SW 1271 (cell line): ENCODE results near the gene TMOD1.
"Not testable (repeated sequence)": the region's sequence is repeated elsewhere in the genome, so short reads cannot be mapped to it uniquely, and the experiment has no call there.

Experiments
- DNase-seq, 2 experiments: peaks; one replicate each; lab custom pipeline; 2025; lab: John Stamatoyannopoulos, UW

The TMOD1 gene

DNA sequence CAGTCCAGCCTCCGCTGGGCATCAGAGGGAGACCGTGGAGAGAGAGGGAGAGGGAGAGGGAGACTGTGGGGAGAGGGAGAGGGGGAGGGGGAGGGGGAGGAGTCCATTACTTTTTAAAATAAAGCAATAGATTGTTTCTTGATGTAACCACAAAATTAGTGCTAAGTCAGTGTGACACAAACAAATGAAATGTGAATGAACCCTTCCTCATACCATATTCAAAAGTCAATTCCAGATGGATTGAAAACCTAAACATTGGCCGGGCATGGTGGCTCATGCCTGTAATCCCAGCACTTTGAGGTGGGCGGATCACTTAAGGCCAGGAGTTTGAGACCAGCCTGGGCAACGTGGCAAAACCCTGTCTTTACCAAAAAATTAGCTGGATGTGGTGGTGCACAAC is 2.6 kb upstream of the TMOD1 start:
- not testable (repeated sequence) for DNase-seq

DNA sequence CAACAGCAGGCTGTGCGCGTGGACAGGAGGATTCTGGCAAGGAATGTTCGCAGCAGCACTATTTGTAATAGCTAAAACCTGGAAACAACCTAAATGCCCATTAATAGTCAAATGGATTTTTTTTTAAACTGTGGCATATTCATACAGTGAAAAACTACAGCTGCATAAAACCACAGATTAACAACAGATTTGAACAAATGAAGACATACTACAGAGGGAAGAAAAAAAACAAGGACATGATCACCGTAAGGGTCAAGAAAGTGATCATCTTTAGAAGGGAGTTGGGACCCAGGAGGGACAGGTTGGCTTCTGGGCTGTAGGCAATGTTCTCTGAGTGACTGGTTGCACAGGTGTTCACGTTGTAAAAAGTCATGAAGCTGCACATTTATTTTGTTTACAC is 1.2 kb upstream of the TMOD1 start:
- DNase-seq: no peak

DNA sequence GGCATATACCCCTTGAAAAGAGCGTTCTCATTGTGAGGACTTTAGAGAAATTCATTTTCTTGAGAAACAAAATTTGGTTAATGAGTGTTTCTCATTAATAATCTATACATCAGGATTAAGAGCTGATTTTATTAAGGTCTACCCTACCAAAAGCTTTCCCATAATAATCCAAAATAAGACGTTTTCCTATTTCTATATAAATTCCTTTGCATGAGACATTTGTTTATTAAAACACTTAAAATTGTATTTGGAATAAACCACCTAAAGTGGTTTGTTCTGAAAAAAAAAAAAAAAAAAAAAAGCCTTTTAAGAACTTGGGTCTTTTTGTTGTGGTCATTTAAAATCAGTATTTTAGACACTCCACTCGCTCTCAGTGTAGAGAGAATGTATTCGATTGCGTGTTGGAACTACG is 695 bp upstream of the TMOD1 start:
- DNase-seq: no peak

DNA sequence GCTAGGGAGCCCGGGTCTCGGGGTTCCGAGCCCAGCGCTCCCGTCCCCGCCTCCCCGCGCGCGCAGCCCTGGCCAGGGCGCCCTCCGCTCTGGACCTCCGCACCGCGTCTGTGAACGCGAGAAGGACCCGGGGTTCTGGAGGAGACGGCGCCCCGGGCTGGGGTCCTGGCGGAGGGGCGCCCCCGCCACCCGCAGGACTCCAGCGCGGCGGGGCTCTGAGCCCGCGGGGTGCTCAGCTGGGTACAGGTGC is 431 bp downstream of the TMOD1 start:
- no peak for DNase-seq

GRCh38 chr9:97502222-97502983 is 937 bp downstream of the TMOD1 start:
- DNase-seq: no peak

DNA sequence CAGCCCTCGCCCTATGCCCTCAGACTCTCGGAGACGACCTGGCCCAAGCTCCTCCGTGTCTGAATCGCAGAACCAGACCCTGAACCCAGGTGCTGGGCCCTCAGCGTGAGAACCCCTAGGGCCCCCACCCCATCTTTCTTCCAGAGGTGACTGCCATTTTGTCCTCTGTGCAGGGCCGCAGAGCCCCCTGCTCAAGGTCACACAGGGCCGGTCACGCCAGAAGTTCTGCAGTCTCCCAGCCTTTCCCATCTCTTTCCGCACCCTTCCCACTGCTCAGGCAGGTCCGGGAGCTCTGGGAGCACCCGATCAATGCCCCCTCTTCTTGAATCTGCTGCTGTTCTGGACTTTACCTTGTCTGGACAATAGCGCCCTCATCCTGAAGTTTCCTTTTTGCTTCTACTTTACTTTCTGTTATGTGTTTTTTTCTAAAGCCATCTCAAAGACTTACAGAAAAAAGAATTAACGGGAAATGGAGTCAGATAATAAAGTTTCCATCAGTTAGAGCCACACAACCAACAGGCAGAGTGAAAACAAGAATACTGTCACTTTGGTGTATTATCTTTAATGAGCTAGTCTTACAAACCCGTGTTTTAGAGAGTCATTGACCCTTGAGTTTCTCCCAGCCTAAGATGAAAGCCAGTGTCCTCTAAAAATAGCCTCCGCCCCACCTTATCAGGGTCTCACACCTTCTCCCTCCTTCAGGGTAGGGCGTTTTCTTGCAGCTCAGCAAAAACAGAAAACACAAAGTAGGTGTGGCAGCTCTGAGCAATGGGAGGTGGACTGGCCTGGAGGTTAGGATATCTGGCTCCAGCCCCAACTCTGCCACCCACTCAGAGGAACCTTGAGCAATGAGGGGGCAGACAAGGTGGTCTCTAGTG is 1.8 kb downstream of the TMOD1 start:
- DNase-seq: no peak

DNA sequence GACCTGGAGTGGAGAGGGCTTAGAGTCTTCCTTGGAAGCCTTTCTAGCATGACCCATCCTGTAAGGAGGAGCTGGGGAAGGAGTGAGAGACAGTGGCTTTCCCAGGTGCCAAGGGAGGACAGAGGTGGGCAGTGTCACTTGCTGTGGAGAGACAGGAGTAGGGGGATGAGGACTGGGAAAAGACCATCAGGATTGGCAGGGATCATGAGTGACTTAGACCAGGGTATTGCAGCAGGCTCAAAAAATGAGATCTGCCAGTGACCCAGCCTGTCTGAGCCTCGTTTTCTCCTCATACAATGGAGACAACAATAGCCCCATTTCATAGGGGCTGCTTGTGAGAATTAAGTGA is 2.4 kb downstream of the TMOD1 start:
- no peak for DNase-seq

DNA sequence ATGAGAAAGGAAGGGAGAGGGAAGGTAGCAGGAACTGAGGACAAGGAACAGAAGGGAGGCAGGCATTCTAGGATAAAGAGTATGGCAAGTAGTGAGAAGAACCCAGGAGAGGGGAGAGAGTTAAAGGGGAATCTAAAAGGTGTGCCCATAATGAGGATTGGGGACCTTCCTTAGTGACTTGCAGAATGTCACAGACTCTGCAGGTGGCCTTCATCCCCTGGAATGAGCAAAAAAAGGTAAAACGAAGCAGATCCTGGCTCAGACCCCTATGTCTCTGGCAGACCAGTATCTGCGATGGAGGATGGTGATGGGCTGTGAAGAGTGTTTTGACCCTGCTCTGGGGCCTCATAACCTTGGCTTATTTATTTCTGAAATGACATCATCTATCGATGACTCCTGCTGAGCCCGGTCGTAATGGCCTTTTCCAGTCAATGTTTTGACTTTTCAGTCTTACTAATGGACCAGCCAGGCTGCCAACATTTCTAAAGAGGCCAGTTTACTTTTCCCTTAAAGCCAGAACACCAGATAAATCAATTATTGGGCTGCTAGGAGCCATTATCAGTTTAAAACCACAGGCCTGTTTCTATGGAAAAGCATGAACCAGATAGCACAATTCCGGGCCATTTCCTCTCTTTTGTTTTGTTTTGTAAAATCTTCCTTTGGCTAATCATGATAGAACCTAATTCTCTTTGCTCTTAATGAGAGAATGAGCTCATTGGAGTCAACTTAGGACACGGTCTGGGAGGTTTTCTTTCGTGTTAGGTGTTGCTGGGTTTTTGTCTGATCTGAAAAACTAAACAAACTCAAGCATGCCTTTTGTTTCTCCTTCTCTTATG is 3.1 kb downstream of the TMOD1 start:
- DNase-seq: no peak

GRCh38 chr9:97505845-97506244 is 4.4 kb downstream of the TMOD1 start:
- DNase-seq: no peak

- no peak for DNase-seq
Observed at GRCh38 chr9:97506306-97506705, 4.8 kb downstream of the TMOD1 start.

DNA sequence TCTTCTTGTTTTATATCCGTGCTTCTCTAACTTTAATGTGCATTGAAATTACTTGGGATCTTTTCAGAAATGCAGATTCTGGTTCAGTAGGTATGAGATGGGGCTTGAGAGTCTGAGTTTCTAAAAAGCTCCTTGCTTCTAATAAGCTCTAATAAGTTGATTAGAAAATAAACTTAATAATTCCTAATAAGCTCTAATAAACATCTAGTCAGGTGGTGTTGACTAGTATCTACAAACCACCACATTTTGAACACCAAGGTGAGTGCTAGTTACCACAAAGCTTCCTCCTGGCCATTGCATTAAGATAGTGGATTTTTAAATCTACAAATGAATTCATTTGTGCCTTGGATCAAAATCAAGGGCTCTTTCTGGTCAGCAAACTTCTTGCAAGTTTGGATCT is 5.3 kb downstream of the TMOD1 start:
- DNase-seq: no peak

- DNase-seq: no peak
Observed at GRCh38 chr9:97507428-97507984, 6.0 kb downstream of the TMOD1 start.

- no peak for DNase-seq
Observed at GRCh38 chr9:97508852-97509251, 7.4 kb downstream of the TMOD1 start.

DNA sequence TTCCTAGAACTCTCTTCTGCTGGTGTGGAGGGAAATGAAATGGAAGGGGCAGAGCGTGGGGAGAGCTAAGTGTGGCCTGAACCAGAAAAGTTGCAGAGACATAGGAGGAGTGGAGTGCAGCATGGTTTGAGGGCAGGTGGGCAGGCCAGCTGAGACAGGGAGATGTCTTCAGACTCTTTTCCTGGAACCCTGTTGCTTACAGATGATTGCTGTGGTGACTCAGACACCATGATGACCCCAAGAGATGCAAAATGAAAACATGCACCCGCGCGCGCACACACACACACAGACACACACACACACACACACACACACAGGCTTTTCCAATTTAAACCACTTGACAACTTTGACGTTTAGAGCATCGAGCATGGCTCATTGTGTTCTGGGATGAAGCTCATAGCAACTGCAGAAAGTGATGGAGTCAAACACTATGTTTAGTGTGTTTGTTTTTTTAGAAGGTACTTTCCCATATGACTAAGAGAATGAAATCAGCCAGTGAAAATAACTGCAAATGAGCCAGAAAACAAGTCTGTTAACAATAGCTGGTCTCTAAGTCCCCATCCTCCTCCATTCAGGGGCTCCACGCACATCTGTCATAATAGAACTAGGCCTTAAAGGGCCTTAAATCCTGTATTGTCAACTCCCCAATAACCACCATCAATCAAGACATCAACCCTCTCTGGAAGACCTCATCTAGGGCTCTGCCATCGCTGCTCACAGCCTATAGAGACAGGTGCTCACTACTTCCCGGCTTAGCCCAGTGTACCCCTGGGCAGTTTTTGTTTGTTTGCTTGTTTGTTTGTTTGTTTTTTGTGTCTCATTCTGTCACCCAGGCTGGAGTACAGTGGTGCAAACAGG is 9.6 kb downstream of the TMOD1 start:
- DNase-seq: peak; percentile 11 to 57

DNA sequence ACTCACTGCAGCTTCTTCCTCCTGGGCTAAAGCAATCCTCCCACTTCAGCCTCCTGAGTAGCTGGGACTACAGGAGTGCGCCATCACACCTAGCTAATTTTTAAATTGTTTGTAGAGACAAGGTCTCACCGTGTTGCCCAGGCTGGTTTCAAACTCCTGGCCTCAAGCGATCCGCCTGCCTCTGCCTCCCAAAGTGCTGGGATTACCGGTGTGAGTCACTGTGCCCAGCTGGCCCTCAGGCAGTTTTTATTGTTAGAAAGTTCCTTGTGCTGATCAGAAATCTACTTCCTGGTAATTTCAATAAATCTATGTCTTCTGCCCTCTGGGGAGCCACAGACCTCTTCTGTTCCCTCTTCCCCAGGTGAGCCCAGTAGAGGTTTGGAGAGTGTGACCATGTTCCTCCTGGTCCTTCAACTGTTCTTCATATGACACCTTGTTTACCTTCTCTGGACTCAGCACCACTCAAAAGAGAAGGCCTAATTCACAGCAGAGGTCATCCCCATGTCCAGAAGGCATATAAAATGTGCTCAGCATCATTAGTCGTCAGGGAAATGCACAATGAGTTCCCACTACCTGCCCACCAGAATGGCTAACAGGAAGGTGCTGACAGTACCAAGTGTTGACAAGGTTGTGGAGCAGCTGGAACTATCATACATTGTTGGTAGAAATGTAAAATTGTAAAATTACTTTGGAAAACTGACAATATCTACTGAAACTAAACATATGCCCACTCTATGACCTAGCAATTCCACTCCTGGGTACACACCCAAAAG is 10.4 kb downstream of the TMOD1 start:
- DNase-seq: no peak

DNA sequence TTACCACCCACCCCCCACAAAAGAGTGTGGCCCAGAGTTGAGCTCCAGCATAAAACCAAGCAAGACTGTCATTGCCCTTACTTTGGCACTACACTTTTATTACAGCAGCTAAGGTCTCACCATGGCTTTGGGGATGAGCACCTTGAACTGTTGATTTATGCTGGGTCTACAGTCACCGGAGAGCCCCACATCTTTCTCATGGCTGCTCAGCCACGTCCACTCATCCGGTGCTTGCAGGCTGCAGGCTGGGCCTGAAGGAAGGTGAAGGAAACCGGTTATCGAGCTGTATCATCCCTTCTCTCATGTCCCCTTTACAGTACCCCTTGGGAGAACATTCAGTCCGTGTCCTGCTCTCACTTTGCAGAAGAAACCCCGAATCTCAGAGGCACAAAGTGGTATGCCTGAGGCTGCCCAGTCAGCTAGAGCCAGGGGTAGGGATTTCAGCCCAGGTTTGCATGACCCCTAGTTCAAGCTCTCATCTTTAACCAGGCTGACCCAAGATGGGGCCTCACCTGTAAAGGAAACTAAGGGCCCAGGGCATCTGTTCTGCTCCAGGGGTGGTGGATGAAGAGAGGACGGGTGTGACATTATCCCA is 11.6 kb downstream of the TMOD1 start:
- DNase-seq: no peak

GRCh38 chr9:97514531-97514930 is 13.1 kb downstream of the TMOD1 start:
- DNase-seq: no peak

DNA sequence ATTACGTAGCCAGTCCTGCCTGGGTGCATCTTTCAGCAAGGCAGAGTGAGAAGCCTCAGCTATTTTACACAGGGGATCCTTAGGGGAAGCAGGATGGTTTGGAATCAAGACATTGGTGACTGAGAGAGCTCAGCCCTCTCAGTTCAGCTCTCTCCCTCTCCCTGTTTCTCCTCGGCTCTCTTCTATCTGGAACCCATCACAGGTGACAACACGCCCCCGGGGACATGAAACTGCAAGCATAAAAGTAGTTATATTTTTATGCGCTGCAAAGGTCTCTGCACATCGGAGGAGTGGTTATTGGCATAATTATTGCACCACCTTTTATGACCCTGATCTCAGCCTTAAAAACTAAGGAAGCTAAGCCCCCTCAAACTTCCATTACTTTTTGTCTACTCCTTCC is 14.2 kb downstream of the TMOD1 start:
- DNase-seq: no peak

GRCh38 chr9:97516111-97516510 is 14.6 kb downstream of the TMOD1 start:
- DNase-seq: no peak

GRCh38 chr9:97517331-97518089 is 16.0 kb downstream of the TMOD1 start:
- no peak for DNase-seq
